GM23338 (cell line): ENCODE data around the gene PSMD13. TPM values are rescaled to one million over a fixed set of nuclear protein-coding genes. Genes with fewer than 3 reads are reported as not detected.

Experiments used
- polyA plus RNA-seq: library from polyadenylated mRNA; unstranded; fragments of >200 nt; fragmentation: Nextera tagmentation; extraction: Ambion mirVana; gene quantifications from 2 replicates; pipeline ENCODE4 v1.2.1, GENCODE V29; 2016
- total RNA-seq: library from RNA; depleted of rRNA; stranded (reverse); fragments of >200 nt; shearing (Covaris generic); gene quantifications from 2 replicates; pipeline ENCODE4 v1.2.3, GENCODE V29; 2014; rRNA removed

The PSMD13 gene
- total and polyA plus RNA-seq, 2 experiments from 2014 or later: 111 to 114 TPM

Other genes with a start within 250 kb of the PSMD13 start
- gene SCGB1C1, start 43.9 kb upstream of the PSMD13 start, total RNA-seq: not detected in 2 replicates
- gene SCGB1C1, start 43.9 kb upstream of the PSMD13 start, polyA plus RNA-seq: not detected in 2 replicates
- gene BET1L, start 29.6 kb upstream of the PSMD13 start, total RNA-seq: 19.5 and 20.5 TPM in 2 replicates
- gene BET1L, start 29.6 kb upstream of the PSMD13 start, polyA plus RNA-seq: 15.2 and 22.8 TPM in 2 replicates
- gene RIC8A, start 29.3 kb upstream of the PSMD13 start, total RNA-seq: 65.5 and 81.3 TPM in 2 replicates
- gene RIC8A, start 29.3 kb upstream of the PSMD13 start, polyA plus RNA-seq: 23.6 and 27.3 TPM in 2 replicates
- 5.2 and 7.0 TPM in 2 replicates for gene SIRT3, start 634 bp upstream of the PSMD13 start, total RNA-seq
- gene SIRT3, start 634 bp upstream of the PSMD13 start, polyA plus RNA-seq: 8.9 and 11.4 TPM in 2 replicates
- gene NLRP6, start 41.4 kb downstream of the PSMD13 start, total RNA-seq: 0.73 TPM in 1 of 2 replicates, not detected in the other
- 0.15 TPM in 1 of 2 replicates, not detected in the other for gene NLRP6, start 41.4 kb downstream of the PSMD13 start, polyA plus RNA-seq
- 45.4 and 55.8 TPM in 2 replicates for gene PGGHG, start 52.1 kb downstream of the PSMD13 start, total RNA-seq
- 18.1 and 24.9 TPM in 2 replicates for gene PGGHG, start 52.1 kb downstream of the PSMD13 start, polyA plus RNA-seq
- not detected in 2 replicates for gene IFITM5, start 62.5 kb downstream of the PSMD13 start, total RNA-seq
- 0.42 TPM in 1 of 2 replicates, not detected in the other for gene IFITM5, start 62.5 kb downstream of the PSMD13 start, polyA plus RNA-seq
- 57.3 and 91.2 TPM in 2 replicates for gene IFITM2, start 70.8 kb downstream of the PSMD13 start, total RNA-seq
- 857 and 906 TPM in 2 replicates for gene IFITM2, start 70.8 kb downstream of the PSMD13 start, polyA plus RNA-seq
- gene IFITM1, start 77.1 kb downstream of the PSMD13 start, total RNA-seq: 396 and 409 TPM in 2 replicates
- gene IFITM1, start 77.1 kb downstream of the PSMD13 start, polyA plus RNA-seq: 1,180 and 1,194 TPM in 2 replicates
- gene IFITM3, start 83.9 kb downstream of the PSMD13 start, total RNA-seq: 72.4 and 82.3 TPM in 2 replicates
- 829 and 840 TPM in 2 replicates for gene IFITM3, start 83.9 kb downstream of the PSMD13 start, polyA plus RNA-seq
- gene B4GALNT4, start 132.5 kb downstream of the PSMD13 start, total RNA-seq: 55.2 and 92.6 TPM in 2 replicates
- 49.9 and 53.5 TPM in 2 replicates for gene B4GALNT4, start 132.5 kb downstream of the PSMD13 start, polyA plus RNA-seq
- gene PKP3, start 157.2 kb downstream of the PSMD13 start, total RNA-seq: 18.7 and 23.0 TPM in 2 replicates
- gene PKP3, start 157.2 kb downstream of the PSMD13 start, polyA plus RNA-seq: 6.1 and 7.2 TPM in 2 replicates
- gene SIGIRR, start 178.0 kb downstream of the PSMD13 start, total RNA-seq: 59.1 and 63.0 TPM in 2 replicates
- 72.2 and 96.2 TPM in 2 replicates for gene SIGIRR, start 178.0 kb downstream of the PSMD13 start, polyA plus RNA-seq
- 6.5 and 10.2 TPM in 2 replicates for gene ANO9, start 205.0 kb downstream of the PSMD13 start, total RNA-seq
- 7.5 and 9.0 TPM in 2 replicates for gene ANO9, start 205.0 kb downstream of the PSMD13 start, polyA plus RNA-seq
- 46.6 and 145 TPM in 2 replicates for gene PTDSS2, start 213.3 kb downstream of the PSMD13 start, total RNA-seq
- gene PTDSS2, start 213.3 kb downstream of the PSMD13 start, polyA plus RNA-seq: 22.7 and 23.8 TPM in 2 replicates